Thoracic aorta (tissue), 2 donors: ENCODE results near the gene ZSCAN26. TPM values are rescaled to one million over a fixed set of nuclear protein-coding genes. Genes with fewer than 3 reads are reported as not detected.

Experiments used
- ATAC-seq: fragments of 150-250 bp; one replicate; pipeline ENCODE4 v1.8.0; 2017; ENCODE audit warnings: low read depth; ENCODE audit not compliant: insufficient number of reproducible peaks, low FRiP score
- DNase-seq: peaks from one replicate; pipeline ENCODE4 v3.0.0-alpha.2; 2020; ENCODE audit warnings: low spot score
- H3K27ac ChIP-seq, 2 donors: fragments of 200-600 bp; sonication (generic); 1 replicate in 1 of 2; 2 replicates in 1 of 2; pipeline ENCODE4 v1.5.1; 2016; ENCODE audit warnings: mild to moderate bottlenecking in 2 of 2, moderate library complexity in 2 of 2
- H3K27me3 ChIP-seq: fragments of 200-600 bp; sonication (generic); replicated peaks from 2 replicates; pipeline ENCODE4 v1.6.0; 2016; ENCODE audit warnings: mild to moderate bottlenecking; ENCODE audit not compliant: insufficient read depth
- H3K36me3 ChIP-seq: fragments of 200-600 bp; sonication (generic); one replicate; pipeline ENCODE4 v1.5.1; 2016
- H3K4me1 ChIP-seq, 2 donors: fragments of 200-600 bp; sonication (generic); 1 replicate in 1 of 2; 2 replicates in 1 of 2; pipeline versions ENCODE4 v1.5.1 to v1.6.0; 2016; ENCODE audit warnings: low read depth in 2 of 2, mild to moderate bottlenecking in 1 of 2; ENCODE audit not compliant: control insufficient read depth in 1 of 2
- H3K4me3 ChIP-seq: fragments of 200-600 bp; sonication (generic); 2 replicates; pipeline ENCODE4 v1.5.1; 2016; ENCODE audit warnings: mild to moderate bottlenecking
- H3K9me3 ChIP-seq: fragments of 200-600 bp; sonication (generic); 2 replicates; pipeline ENCODE4 v1.5.1; 2016
- total RNA-seq, 2 donors: library from RNA; depleted of rRNA; stranded (reverse); fragments of >200 nt; gene quantifications; one replicate each; pipeline versions ENCODE4 v1.1.0 to v1.2.3, GENCODE V29; 2016
- TF ChIP-seq, protein P1 (sequence below): fragments of 200-600 bp; sonication (generic); IDR thresholded peaks from one replicate; pipeline ENCODE4 v1.5.1; 2019; ENCODE audit warnings: antibody characterized with exemption

The ZSCAN26 gene
- total RNA-seq, 2 donors from 2014 or later = 25.7 to 45.0 TPM

- H3K36me3 ChIP-seq = peaks cover 17% of the 10 kb centered on the region
- H3K27ac ChIP-seq = peak overlapping the region; percentile 36 to 71
- ATAC-seq (no peak), DNase-seq (no peak)
- no peaks in the 10 kb centered on the region for H3K9me3 ChIP-seq
- H3K4me1 ChIP-seq = peaks cover 6 to 16% of the 10 kb centered on the region in 2 donors
- H3K27me3 ChIP-seq = no peaks in the 10 kb centered on the region
- peak overlapping the region; percentile 78 for H3K4me3 ChIP-seq
- TF ChIP-seq, protein P1, sequence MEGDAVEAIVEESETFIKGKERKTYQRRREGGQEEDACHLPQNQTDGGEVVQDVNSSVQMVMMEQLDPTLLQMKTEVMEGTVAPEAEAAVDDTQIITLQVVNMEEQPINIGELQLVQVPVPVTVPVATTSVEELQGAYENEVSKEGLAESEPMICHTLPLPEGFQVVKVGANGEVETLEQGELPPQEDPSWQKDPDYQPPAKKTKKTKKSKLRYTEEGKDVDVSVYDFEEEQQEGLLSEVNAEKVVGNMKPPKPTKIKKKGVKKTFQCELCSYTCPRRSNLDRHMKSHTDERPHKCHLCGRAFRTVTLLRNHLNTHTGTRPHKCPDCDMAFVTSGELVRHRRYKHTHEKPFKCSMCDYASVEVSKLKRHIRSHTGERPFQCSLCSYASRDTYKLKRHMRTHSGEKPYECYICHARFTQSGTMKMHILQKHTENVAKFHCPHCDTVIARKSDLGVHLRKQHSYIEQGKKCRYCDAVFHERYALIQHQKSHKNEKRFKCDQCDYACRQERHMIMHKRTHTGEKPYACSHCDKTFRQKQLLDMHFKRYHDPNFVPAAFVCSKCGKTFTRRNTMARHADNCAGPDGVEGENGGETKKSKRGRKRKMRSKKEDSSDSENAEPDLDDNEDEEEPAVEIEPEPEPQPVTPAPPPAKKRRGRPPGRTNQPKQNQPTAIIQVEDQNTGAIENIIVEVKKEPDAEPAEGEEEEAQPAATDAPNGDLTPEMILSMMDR = no peak
Measured at GRCh38 chr6:28224131-28225055, 42.5 kb upstream of the ZSCAN26 start.

DNA sequence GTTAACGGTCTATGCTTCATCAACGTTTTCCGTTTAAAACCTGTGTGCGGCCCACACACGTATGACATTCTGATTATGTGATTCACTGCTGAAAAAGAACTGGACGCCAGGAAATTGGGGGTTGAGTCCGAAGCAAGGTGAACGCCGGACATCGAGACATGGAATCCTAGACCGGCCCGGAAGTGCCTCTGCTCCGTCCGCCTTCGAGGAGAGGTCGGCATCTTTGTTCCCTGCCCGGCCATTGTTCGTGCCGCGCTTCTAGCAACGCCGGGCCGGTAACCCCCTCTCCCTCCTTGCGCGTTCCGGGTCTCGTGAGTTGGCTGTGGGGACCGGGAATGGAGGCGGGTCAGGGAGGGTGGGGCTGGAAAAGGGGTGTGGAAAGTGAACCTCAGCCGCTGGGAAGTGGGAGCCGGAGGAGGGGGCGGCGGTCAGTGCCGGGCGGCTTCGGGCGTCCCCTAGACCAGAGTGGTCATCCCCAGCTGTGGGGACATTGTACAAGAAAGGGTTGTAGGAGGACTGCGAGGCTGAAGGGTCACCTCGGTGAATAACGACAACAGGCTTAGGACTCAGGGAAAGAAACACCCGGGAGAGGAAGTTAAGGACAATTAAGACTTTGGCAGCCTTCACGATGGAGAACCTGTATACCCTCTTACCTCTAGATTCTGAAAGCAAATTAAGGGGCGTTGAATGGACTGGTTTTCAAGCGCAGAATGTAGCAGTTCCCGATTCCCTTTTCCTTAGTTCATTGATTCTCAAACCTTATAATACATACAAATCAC lies 41.7 kb upstream of the ZSCAN26 start, which contains the start of gene ZSCAN9:
ZSCAN9 (plus strand) TSS at position 220 of the 779 bp plus-strand sequence. CDS start 1,810 bp downstream, outside the sequence.
- peak; percentile 70 for ATAC-seq
- H3K9me3 ChIP-seq = no peaks in the 10 kb centered on the region

GRCh38 chr6:28226460-28226859 lies 40.5 kb upstream of the ZSCAN26 start:
- H3K36me3 ChIP-seq = peaks cover 29% of the 10 kb centered on the region
- no peak for DNase-seq
- H3K27me3 ChIP-seq = no peaks in the 10 kb centered on the region
- no peak for ATAC-seq
- no peak overlapping the region for H3K27ac ChIP-seq
- no peak overlapping the region for H3K4me3 ChIP-seq
- no peaks in the 10 kb centered on the region for H3K9me3 ChIP-seq
- H3K4me1 ChIP-seq = peaks cover 5 to 15% of the 10 kb centered on the region in 2 donors
- TF ChIP-seq, protein P1 = no peak

More for the DNA sequence above, 41.7 kb upstream of the ZSCAN26 start, which contains the start of gene ZSCAN9:
- Histone ChIP-seq H3K27ac (peak within 1 kb of the TSS; percentile 36 to 71), H3K36me3 (peaks cover 18% of the 10 kb centered on the region), H3K4me1 (peaks cover 5 to 15% of the 10 kb centered on the region in 2 donors), H3K27me3 (no peaks in the 10 kb centered on the region), H3K4me3 (peak within 1 kb of the TSS; percentile 78)
- TF ChIP-seq, protein P1 = no peak
- peak; percentile 72 for DNase-seq

- H3K27me3 ChIP-seq = no peaks in the 10 kb centered on the region
- peaks cover 43% of the 10 kb centered on the region for H3K36me3 ChIP-seq
- H3K9me3 ChIP-seq = no peaks in the 10 kb centered on the region
- no peaks in the 10 kb centered on the region for H3K4me1 ChIP-seq
- no peak overlapping the region for H3K4me3 ChIP-seq
- DNase-seq (no peak), ATAC-seq (no peak)
- H3K27ac ChIP-seq = no peak overlapping the region
- TF ChIP-seq, protein P1 = no peak
Measured at GRCh38 chr6:28232785-28233184, 34.2 kb upstream of the ZSCAN26 start.
